Retina (tissue), 1 donor: ENCODE results near the gene CTDSPL.
A peak's percentile ranks its signal among the peaks of the same experiment; 100 is the strongest.

ENCODE experiments used
- DNase-seq: peaks from one replicate; pipeline ENCODE4 v3.0.0-alpha.2; 2016

Gene CTDSPL

GRCh38 chr3:38005076-38006020 lies 143.7 kb downstream of the CTDSPL start:
- peak; percentile 73 for DNase-seq

- no peak for DNase-seq
Measured at GRCh38 chr3:38006031-38006430, 144.4 kb downstream of the CTDSPL start.

DNA sequence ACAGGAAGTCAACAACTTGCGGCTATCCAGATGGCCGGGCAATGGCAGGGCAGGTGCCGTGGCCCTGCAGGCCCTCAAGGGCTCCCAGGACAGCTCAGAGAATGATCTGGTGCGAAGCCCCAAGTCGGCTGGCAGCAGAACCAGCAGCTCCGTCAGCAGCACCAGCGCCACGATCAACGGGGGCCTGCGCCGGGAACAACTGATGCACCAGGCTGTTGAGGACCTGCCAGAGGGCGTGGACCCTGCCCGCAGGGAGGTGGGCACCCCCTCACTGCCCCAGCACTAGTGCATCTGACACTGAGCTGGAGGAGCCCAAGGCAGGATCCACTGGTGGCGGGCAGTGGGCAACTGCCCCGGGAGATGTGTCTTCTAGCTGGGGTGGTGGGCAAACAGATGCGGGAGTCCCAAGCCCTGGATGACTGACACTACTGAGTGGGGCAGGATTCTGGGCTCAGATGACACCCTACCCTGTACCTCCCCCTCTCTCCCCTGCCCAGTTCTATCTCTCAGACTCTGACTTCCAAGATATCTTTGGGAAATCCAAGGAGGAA lies 144.8 kb downstream of the CTDSPL start:
- DNase-seq, result no peak

DNA sequence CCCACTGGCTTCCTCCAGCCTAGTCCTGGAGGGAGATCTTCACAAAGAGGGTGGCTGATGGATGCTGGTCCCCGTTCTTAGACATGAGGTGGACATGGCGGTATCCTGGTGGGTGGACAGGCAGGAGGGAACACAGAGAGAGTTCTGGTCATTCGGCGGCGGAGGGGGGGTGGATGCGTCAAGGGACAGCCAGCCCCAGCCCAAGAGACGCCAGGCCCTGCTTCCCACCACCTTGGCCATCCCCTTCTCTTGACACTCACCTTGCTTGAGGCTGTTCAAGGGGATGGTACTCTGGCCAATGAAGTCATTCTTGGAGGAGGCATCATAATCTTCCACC lies 146.0 kb downstream of the CTDSPL start:
- no peak for DNase-seq

DNA sequence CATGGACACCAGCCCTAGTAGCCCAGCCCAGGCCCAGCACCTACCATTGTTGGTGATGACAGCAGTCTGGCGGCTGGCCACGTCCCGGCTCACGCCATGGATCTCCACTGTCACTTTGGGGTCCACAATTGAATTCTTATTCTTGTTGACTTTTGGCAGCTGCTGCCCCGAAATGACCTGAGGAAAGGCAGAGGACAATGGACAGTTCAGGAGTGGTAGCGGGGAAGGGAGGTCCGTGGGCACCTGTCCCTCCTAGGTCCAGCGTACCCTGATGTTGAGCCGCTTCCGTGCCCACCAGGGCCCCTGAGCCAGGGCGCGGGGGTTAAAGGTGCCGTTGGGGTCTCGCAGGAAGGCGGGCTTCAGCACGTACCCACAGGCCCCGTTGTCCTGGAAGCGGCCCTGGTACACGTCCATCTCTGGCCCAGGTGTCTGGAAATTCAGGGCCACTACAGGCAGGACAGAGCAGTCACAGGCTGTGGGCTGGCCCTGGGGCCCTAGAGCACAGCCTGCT lies 146.6 kb downstream of the CTDSPL start:
- no peak for DNase-seq

DNA sequence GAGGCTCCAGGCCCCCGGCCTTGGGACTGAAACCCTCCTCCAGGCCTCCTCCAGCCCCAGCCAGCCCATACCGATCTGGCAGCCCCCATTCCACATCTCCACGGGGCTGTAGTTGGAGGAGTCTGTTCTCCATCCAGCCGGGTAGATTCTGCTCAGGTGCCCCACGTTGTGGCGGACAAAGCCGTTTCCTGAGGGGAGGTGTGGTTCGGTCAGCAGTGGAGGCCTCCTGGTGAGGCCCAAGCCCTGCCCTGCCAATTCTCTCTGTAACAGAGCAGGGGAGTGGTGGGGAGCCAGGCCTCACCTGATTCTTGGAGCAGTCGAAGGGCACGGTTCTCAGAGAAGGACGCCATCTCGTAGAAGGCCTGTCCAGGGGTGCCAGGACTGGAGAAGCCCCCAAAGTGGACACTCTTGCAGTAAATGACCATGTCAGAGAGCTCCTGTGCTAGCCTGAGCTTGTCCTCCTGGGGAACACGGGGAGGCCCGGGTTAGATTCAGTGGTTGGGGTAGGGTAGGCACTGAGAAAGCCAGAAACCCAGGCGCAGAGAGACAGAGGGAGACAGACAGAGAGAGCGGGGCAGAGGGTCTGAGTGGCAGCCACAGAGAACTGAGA lies 147.4 kb downstream of the CTDSPL start:
- DNase-seq, result no peak

DNA sequence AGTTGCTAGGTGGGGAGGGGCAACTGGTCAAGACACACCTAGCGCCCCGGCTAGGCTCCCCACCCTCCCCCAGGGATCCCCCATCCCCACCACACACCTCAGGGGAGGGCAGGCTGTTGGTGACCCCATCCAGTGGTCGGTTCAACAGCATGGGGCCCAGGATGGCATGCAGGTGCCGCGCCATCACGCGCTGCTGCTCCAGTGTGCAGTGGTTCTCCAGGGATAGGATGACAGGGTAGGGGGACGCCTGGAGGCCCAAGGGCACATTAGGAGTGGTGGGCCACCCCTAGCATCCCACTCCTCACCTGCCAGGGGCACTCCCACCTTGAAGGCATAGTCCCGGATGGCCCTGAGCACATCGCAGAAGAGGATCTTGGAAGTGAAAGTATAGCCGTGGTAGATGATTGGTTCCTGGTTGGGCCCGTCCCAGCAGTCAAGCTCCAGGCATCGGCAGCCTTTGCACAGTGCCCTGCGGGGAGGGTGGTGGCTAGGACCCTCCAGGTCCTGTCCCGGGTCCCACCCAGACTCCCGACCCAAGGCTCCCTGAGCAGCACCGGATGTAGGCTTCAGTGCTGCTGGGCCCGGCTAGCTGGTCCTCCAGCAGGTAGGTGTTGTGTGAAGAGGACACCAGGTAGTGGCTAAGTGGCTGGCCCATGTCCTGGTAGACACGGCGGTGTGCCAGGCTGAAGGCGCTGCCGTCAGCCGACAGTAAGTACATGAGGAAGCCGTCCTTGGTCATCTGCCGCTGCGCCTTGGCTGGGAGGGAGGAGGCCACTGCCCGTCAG lies 148.3 kb downstream of the CTDSPL start:
- no peak for DNase-seq

DNA sequence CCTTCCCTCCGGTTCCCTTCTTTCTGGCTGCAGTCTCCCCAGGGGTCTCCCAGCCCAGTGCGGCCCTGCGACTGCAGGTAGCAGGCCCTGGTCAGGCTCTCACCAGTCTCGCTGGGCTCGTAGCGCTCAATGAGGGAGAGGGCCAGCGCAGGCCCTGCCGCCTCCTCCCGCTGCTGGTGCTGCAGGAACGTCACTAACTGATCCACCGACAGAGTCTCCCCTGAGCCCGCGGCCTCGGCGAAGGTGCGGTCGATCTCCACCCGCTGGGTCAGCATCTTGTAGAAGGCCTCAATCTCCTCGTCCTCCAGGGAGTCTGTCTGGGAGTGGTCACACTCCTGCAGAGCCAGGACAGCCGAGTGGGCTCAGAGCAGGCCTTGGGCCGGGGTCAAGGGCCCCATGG lies 149.4 kb downstream of the CTDSPL start:
- no peak for DNase-seq

- DNase-seq, result no peak
Measured at GRCh38 chr3:38015485-38015884, 153.8 kb downstream of the CTDSPL start.

DNA sequence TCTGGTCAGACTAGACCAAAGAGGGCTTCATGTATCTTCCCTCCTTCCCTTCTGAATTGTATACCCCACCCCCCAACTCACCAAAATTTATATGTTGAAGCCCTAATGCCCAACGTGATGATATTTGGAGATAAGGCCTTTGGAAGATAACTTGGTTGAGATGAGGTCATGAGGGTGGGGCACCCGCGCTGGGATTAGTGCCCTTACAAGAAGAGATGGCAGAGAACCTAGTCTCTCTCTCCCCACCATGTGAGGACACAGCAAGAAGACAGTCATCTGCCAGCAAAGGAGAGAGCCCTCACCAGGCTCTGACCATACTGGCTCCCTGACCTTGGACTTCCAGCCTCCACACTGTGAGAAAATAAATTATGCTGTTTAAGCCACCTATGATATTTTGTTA lies 154.3 kb downstream of the CTDSPL start:
- no peak for DNase-seq

DNA sequence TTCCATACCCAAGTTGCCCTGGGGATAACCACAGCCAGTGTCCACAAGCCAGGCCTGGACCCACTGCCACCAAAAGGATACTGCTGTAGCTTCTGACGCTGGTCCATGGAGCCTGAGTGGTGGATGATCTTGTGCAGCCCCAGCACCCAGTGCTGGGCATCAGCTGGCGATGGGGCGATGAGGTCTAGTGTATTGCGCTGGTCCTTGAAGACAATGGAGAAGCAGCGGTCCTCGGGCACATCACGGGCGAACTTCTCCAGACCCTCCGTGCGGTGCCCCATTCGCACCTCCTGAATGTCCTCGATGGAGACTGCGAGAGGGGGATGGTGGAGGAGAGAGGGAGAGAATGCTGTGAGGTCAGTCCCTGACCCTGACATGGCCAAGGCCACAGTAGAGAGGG lies 154.7 kb downstream of the CTDSPL start:
- DNase-seq, result no peak

- DNase-seq, result no peak
Measured at GRCh38 chr3:38016847-38017444, 155.3 kb downstream of the CTDSPL start.

DNA sequence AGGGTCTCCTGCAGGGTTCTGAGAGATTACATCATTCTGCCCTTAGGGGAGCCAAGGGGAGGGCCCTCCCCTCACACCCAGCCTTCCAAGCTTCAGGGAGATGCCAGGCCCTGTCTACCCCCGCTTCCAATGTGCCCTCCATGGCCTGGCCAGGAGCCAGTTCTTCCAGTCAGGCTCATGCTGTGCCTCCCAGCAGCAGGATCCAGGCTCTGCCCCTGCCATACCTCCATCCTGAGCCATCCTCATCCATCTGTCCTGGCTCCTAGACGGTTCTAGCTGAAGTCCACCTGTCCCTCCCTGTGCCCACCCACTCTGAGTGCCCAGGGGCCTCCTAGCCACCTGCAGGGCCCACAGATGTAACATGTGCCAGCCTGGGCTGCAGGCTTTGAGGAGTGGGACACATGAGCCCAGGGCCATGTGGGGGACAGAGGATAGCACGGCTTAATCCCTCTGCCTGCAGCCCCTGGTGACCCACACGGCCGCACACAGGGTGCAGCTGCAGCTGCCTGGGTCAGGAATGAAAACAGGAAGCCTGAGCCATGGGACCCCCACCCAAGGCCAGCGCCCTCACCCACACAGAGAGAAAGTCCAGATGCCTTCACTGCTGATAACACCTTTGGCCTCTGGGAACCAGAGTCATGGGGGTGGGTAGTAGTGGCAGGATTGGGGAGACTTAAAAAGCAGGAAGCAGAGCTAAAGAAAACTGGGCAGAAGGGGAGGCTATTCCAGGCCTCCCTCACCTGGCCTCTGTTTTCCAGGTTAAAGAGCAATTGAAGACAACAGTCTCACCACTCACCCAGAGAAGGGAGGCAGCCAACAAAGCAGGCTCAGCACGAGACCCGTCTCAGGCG lies 156.0 kb downstream of the CTDSPL start:
- DNase-seq, result no peak

DNA sequence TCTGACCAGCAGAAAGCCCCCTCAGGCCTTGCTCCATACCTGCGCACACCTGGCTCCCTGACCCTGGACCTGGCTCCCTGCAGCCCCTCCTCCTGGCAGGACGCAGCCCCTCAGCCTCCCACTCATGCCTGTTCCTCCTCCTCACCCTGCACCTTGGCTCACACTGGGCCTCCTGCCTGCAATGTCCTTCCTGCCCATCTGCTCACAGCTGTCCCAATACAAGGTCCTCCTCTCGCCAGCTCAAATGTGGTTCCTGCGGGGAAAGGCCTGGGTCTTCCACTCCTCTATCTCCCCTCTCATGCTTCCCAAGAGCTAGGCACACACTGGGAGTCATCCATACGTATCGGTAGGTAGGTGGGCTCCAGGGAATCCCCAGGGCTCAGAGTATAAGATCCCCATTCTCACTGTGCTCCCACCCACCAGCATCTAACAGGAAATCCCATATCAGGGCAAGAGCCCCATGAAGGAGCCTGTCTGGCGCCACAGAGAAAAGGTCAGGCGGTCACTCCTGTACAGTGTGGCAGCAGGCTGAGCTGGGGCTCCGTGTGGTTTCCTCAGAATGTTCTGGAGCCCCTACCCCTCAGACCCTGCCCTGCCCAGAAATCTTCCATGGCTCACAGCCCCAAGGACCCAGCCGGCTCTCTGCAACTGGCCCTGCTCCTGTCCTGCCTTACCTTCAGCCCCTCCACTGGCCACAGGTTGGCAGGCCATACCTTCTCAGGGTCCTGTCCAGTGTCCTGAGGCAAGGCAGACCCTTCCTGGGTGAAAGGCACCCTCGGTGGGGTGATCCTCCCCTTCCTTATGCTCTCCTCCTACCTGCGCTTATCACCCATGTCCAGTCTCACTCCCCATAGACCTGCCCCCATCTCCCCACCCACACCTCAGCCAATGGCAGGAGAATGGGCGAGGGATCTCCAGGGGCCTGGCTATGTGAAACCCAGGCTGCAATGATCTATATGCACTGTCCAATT lies 156.9 kb downstream of the CTDSPL start:
- DNase-seq, result no peak

GRCh38 chr3:38019658-38020341 lies 158.1 kb downstream of the CTDSPL start:
- DNase-seq, result no peak

- no peak for DNase-seq
Measured at GRCh38 chr3:38020342-38020726, 158.7 kb downstream of the CTDSPL start.

DNA sequence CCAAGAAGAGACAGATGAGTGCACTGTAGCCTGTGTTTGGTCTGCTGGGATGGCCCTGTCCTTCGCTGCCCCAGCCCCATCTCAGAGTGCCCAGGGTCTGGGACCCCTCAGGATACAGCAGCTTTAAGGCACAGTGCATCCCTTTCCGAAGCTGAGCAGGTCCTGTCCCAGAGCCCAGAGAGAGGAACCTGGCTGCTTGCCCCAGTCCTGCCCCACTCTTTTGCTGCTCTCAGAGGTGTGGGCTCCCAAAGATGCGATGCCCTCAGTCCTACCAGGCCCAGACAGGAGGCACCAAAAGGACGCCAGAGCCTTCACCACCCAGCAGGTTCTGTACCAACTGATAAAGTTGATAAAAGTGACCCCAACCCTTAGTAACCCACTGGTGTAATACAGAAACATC lies 159.5 kb downstream of the CTDSPL start:
- DNase-seq, result no peak

GRCh38 chr3:38022301-38022700 lies 160.6 kb downstream of the CTDSPL start:
- DNase-seq, result no peak

DNA sequence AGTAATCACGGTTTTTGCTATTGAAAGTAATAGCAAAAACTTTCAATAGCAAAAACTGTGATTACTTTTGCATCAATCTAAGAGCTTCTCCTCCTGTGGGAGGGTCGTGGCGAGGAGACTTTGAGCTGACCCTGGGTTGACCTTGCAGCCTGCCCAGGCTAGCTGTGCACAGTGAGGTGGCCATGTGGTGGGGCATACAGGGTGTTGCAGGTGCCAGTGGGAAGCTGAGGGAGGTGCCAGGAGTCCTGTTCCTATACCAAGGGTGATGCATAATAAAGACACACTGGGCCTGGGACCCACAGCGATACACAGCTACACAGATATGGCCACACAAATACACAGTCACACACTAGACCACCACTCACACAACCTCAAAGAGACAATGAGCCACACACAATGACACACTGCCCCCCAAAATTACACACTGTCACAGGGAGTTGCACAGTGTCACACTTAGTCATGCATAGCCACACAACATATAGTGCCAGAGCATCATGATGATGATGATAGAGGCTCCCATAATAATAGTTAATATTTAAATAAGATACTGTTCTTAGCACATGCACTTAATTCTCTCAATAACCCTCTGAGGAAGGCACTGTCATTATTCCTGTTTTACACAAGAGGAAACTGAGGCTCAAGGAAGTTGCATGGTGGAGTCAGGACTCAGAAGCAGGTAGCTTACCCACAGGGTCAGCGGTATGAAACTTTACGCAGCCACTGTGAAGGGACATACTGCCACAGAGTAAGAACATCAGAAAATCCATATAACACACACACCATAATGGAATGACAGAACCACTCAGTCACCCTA lies 161.4 kb downstream of the CTDSPL start:
- DNase-seq, result no peak
